Endothelial cell of umbilical vein (primary cell): ENCODE measurements around the gene ZNF697. TPM values are rescaled to one million over a fixed set of nuclear protein-coding genes. Genes with fewer than 3 reads are reported as not detected.

Experiments
- BruUV-seq: library from RNA; stranded (reverse); fragments of 400-500 nt; replicated peaks from 2 replicates; lab custom pipeline; 2021; lab: Mats Ljungman, UMichigan
- CTCF ChIA-PET: fragments of 300-600, 350-600 bp; sonication (Branson Sonifier 250); formaldehyde crosslinking; loops from one replicate; lab custom pipeline; 2021; ENCODE audit warnings: antibody characterized with exemption, inconsistent platforms; lab: Charles Lee
- POLR2A ChIA-PET: fragments of 300-600, 350-600 bp; sonication (Branson Sonifier 250); formaldehyde crosslinking; loops from one replicate; lab custom pipeline; 2021; ENCODE audit warnings: antibody characterized with exemption, inconsistent platforms; lab: Charles Lee
- DNase-seq: peaks from one replicate; pipeline ENCODE4 v3.0.0-alpha.2; 2011; ENCODE audit warnings: low read depth, low spot score
- FAIRE-seq: peaks from 2 replicates; lab custom pipeline; 2011; peaks lifted over from hg19 to GRCh38; lab: Jason Lieb, UNC
- H2AFZ ChIP-seq: 2 replicates; pipeline ENCODE4 v1.6.0; 2012; ENCODE audit warnings: low read depth, low read length, control low read depth, inconsistent platforms
- H3K27ac ChIP-seq: 2 replicates; pipeline ENCODE4 v1.5.1; 2011; ENCODE audit warnings: low read depth, mild to moderate bottlenecking, control low read depth, low read length, moderate library complexity; ENCODE audit not compliant: insufficient read depth
- H3K27me3 ChIP-seq, 2 experiments: 2 replicates each; pipeline versions ENCODE4 v1.6.0 to v1.6.1; 2011; ENCODE audit warnings: low read length in 2 of 2, mixed read lengths in 1 of 2; ENCODE audit not compliant: control insufficient read depth in 2 of 2, insufficient read depth in 2 of 2
- H3K36me3 ChIP-seq, 2 experiments: 2 replicates in 1 of 2; 3 replicates in 1 of 2; pipeline ENCODE4 v1.5.1; 2011; ENCODE audit warnings: low read length in 2 of 2, mild to moderate bottlenecking in 1 of 2, moderate library complexity in 1 of 2; ENCODE audit not compliant: control insufficient read depth in 2 of 2, insufficient read depth in 2 of 2; ENCODE audit errors: extremely low read depth in 1 of 2
- H3K4me1 ChIP-seq: 3 replicates; pipeline ENCODE4 v1.5.1; 2011; ENCODE audit warnings: mild to moderate bottlenecking, low read length; ENCODE audit not compliant: control insufficient read depth, insufficient read depth; ENCODE audit errors: extremely low read depth
- H3K4me2 ChIP-seq: 2 replicates; pipeline ENCODE4 v1.6.1; 2011; ENCODE audit warnings: low read length, control low read depth, mixed read lengths; ENCODE audit not compliant: insufficient read depth
- H3K4me3 ChIP-seq, 3 experiments: fragments of 200-600 bp in 1 of 3; sonication (generic), shearing (Covaris generic) in 1 of 3; replicated peaks in 1 of 3; 2 replicates each; pipeline ENCODE4 v1.5.1; 2011 to 2016; ENCODE audit warnings: control low read depth in 3 of 3, low read length in 3 of 3, mild to moderate bottlenecking in 2 of 3, inconsistent platforms in 1 of 3, low read depth in 1 of 3, moderate library complexity in 1 of 3; ENCODE audit not compliant: insufficient read depth in 1 of 3
- H3K79me2 ChIP-seq: 2 replicates; pipeline ENCODE4 v1.6.0; 2012; ENCODE audit warnings: low read length, inconsistent platforms; ENCODE audit not compliant: control insufficient read depth, insufficient read depth
- H3K9ac ChIP-seq: replicated peaks from 2 replicates; pipeline ENCODE3; 2011; ENCODE audit warnings: low read length, control low read depth; ENCODE audit not compliant: insufficient read depth; ENCODE audit errors: extremely low read depth
- H3K9me1 ChIP-seq: replicated peaks from 3 replicates; pipeline ENCODE4 v1.6.0; 2011; ENCODE audit warnings: mild to moderate bottlenecking, low read length; ENCODE audit not compliant: control insufficient read depth, insufficient read depth; ENCODE audit errors: extremely low read depth
- H3K9me3 ChIP-seq: replicated peaks from 2 replicates; pipeline ENCODE4 v1.5.1; 2012; ENCODE audit warnings: low read length, inconsistent platforms; ENCODE audit not compliant: control insufficient read depth, insufficient read depth
- H4K20me1 ChIP-seq: replicated peaks from 2 replicates; pipeline ENCODE3; 2011; ENCODE audit warnings: mild to moderate bottlenecking, low read length; ENCODE audit not compliant: control insufficient read depth, insufficient read depth; ENCODE audit errors: extremely low read depth
- EZH2 ChIP-seq: IDR thresholded peaks from 2 replicates; pipeline ENCODE4 v1.6.1; 2012; ENCODE audit warnings: borderline replicate concordance, low read depth, mild to moderate bottlenecking, moderate library complexity, low read length, inconsistent platforms; ENCODE audit not compliant: severe bottlenecking
- FOS ChIP-seq: IDR thresholded peaks from 2 replicates; pipeline ENCODE4 v1.6.1; 2011; ENCODE audit warnings: mild to moderate bottlenecking, low read length, moderate library complexity, borderline replicate concordance; ENCODE audit not compliant: insufficient read depth
- GATA2 ChIP-seq: IDR thresholded peaks from 2 replicates; pipeline ENCODE4 v1.7.0; 2011; ENCODE audit warnings: low read depth, mild to moderate bottlenecking, moderate library complexity, mixed read lengths, low read length; ENCODE audit not compliant: insufficient read length, insufficient read depth
- JUN ChIP-seq: IDR thresholded peaks from 2 replicates; pipeline ENCODE4 v1.6.1; 2011; ENCODE audit warnings: borderline replicate concordance, low read depth; ENCODE audit not compliant: insufficient read length, insufficient read depth
- MYC ChIP-seq: IDR thresholded peaks from one replicate; pipeline ENCODE4 v1.6.1; 2011; ENCODE audit warnings: mild to moderate bottlenecking, low read depth, low read length
- POLR2A ChIP-seq: IDR thresholded peaks from 2 replicates; pipeline ENCODE4 v1.6.1; 2012; ENCODE audit warnings: low read depth, mild to moderate bottlenecking, control low read depth, low read length
- POLR2AphosphoS5 ChIP-seq: IDR thresholded peaks from 2 replicates; pipeline ENCODE4 v1.6.1; 2012; ENCODE audit warnings: low read depth, mild to moderate bottlenecking, control low read depth, low read length, moderate library complexity; ENCODE audit not compliant: insufficient read depth
- dilution Hi-C: fragments of 300-500 bp; cut with MboI; formaldehyde crosslinking; loops from one replicate; pipeline ENCODE4 v1.15.0; 2019; ENCODE audit warnings: low sequenced_read_pairs; ENCODE audit not compliant: extremely low pct_ligation_motif_present
- intact Hi-C: fragments of 100-400 bp; cut with micrococcal nuclease; formaldehyde crosslinking; loops from one replicate; pipeline ENCODE4 v1.10.0; 2022
- polyA plus RNA-seq, 4 experiments: library from polyadenylated mRNA; depleted of rRNA in 3 of 4; stranded (reverse) in 3 of 4; unstranded in 1 of 4; fragments of >200 nt; gene quantifications; 2 replicates each; pipeline versions ENCODE4 v1.2.1 to v1.2.3, GENCODE V29; 2011 to 2012; ENCODE audit warnings: missing spikeins in 1 of 4
- total RNA-seq: library from RNA; stranded (reverse); gene quantifications from 2 replicates; pipeline ENCODE4 v1.2.3, GENCODE V29; 2021
- TF ChIP-seq, protein P1 (sequence below): IDR thresholded peaks from 2 replicates; pipeline ENCODE4 v1.6.1; 2011; ENCODE audit not compliant: insufficient read depth, insufficient read length
- TF ChIP-seq, protein P2 (sequence below), 2 donors: IDR thresholded peaks; 1 replicate in 1 of 2; 2 replicates in 1 of 2; pipeline ENCODE4 v1.5.1; 2011; ENCODE audit warnings: low read length in 2 of 2, mild to moderate bottlenecking in 2 of 2, moderate library complexity in 2 of 2, control low read depth in 1 of 2, inconsistent platforms in 1 of 2, low read depth in 1 of 2; ENCODE audit not compliant: insufficient read depth in 1 of 2; ENCODE audit errors: extremely low read depth in 1 of 2

ZNF697 gene
- total and polyA plus RNA-seq, 2 donors (not counting 3 experiments of a cell fraction or from before 2014, with no cell fraction given): 6.2 to 14.1 TPM

DNA sequence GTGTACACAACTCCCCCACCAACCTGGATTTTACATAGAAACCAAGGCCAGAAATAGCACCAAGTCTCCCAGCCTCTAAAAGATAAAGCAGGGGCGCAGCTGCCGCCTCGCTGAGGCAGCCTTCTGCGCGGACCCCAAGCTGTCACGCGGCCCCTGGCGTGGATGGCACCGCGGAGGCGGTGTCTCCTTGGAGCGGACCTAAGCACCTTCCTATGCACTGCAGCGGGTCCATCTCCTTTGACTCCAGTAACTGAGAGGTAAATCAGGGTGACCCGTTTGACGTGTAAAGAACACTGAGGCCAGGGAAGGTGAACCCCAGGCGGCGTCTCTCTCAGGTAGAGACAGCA lies 17.0 kb downstream of the ZNF697 start:
- intact Hi-C loops (loop anchor here (1.0 to 2.0 kb wide), 3 partner anchors 17 to 44 kb away; partner anchors contain the start of gene ZNF697), dilution Hi-C loops (no loop called here)
- Histone ChIP-seq H2AFZ (no peak overlapping the region), H4K20me1 (no peaks in the 10 kb centered on the region), H3K27me3 (no peaks in the 10 kb centered on the region), H3K4me3 (no peak overlapping the region), H3K9me1 (no peaks in the 10 kb centered on the region), H3K9ac (no peak overlapping the region), H3K4me1 (peaks cover 58% of the 10 kb centered on the region), H3K36me3 (no peaks in the 10 kb centered on the region), H3K79me2 (peaks cover 91% of the 10 kb centered on the region), H3K4me2 (peak overlapping the region; percentile 3), H3K27ac (peak overlapping the region; percentile 91), H3K9me3 (no peaks in the 10 kb centered on the region)
- ChIA-PET POLR2A (interaction anchor here (2.3 to 2.7 kb wide), 2 partner anchors 17 kb away, joined by 10 to 21 read pairs; partner anchors contain the start of gene ZNF697), CTCF (interaction anchor here (1.4 to 8.5 kb wide), 4 partner anchors 17 to 44 kb away, joined by 3 to 102 read pairs (median 9); partner anchors contain the start of gene ZNF697)
- FAIRE-seq: no peak
- TF ChIP-seq FOS (no peak), POLR2AphosphoS5 (no peak), GATA2 (no peak), MYC (no peak), JUN (no peak), POLR2A (no peak), EZH2 (no peak)
- TF ChIP-seq, protein P1, sequence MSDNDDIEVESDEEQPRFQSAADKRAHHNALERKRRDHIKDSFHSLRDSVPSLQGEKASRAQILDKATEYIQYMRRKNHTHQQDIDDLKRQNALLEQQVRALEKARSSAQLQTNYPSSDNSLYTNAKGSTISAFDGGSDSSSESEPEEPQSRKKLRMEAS: no peak
- TF ChIP-seq, protein P2, sequence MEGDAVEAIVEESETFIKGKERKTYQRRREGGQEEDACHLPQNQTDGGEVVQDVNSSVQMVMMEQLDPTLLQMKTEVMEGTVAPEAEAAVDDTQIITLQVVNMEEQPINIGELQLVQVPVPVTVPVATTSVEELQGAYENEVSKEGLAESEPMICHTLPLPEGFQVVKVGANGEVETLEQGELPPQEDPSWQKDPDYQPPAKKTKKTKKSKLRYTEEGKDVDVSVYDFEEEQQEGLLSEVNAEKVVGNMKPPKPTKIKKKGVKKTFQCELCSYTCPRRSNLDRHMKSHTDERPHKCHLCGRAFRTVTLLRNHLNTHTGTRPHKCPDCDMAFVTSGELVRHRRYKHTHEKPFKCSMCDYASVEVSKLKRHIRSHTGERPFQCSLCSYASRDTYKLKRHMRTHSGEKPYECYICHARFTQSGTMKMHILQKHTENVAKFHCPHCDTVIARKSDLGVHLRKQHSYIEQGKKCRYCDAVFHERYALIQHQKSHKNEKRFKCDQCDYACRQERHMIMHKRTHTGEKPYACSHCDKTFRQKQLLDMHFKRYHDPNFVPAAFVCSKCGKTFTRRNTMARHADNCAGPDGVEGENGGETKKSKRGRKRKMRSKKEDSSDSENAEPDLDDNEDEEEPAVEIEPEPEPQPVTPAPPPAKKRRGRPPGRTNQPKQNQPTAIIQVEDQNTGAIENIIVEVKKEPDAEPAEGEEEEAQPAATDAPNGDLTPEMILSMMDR (IDR thresholded peaks at IDR 0.05; ENCODE audit: extremely low read depth in 1 of 2, insufficient read depth in 1 of 2, low read depth in 1 of 2, low read length in 2 of 2): no peak
- BruUV-seq: no TSS peak
- no peak for DNase-seq
